ELR (cell line): Measurements from ENCODE around the gene NBAS.
"Not testable (repeated sequence)": the region's sequence is repeated elsewhere in the genome, so short reads cannot be mapped to it uniquely, and the experiment has no call there.

ENCODE experiments used
- DNase-seq: peaks from one replicate; pipeline ENCODE4 v3.0.0-alpha.2; 2015; ENCODE audit warnings: low read depth

Gene NBAS

GRCh38 chr2:15359716-15360531, 201.2 kb downstream of the NBAS start:
- DNase-seq = peak; percentile 94

GRCh38 chr2:15357922-15358321, 203.2 kb downstream of the NBAS start:
- DNase-seq = no peak

DNA sequence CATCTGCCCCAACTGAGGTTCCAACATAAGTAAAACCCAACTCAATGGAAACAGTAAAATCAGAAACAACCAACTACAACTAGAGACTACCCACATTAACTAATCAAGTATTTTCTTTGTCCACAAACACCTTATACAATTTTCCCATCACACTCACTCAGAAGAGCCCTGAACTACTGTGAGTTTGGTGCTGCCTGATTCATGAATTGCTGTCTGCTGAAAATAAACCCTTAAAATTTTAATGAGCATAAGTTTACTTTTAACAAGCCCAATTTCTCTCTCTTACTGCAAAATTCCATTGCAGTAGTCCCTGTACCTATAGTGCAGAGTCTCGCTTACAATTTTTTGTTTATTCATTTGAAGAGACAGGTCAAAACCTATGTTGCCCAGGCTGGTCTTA, 203.9 kb downstream of the NBAS start:
- DNase-seq = no peak

- no peak for DNase-seq
Observed at GRCh38 chr2:15355386-15355785, 205.7 kb downstream of the NBAS start.

DNA sequence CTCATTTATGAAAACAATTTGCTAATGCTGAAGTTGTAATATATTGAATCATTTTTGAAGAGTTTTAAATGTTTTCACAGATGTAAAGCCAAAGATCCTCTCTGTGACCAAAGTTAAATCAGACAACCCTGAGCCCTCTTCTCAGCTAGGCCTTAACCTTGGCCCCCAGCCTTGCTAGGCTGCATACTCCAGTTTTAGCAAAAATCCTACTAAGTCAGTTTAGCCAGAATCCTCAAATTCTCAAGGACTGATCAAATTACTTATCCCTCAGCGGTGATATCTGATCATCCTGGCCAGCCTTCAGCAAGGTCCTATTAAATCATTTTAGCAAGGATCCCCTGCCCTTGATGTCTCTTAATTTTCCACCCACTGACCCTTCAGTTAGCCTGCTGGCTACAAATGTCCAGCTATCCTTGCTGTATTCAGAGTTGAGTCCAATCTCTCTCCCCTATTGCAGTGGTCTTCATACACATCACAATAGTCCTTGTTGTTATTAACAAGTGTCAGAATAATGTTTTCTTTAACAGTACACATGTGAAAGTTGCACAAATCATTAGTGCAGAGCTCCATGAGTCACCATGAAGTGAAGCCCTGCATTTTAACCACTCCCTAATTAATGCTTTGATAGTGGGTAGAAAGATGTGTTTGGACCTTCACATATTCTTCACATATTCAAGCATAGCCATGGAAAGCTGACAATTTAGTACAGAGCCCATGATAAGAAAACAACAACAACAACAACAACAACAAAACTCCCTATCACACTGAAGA, 206.4 kb downstream of the NBAS start:
- DNase-seq = peak; percentile 9

DNA sequence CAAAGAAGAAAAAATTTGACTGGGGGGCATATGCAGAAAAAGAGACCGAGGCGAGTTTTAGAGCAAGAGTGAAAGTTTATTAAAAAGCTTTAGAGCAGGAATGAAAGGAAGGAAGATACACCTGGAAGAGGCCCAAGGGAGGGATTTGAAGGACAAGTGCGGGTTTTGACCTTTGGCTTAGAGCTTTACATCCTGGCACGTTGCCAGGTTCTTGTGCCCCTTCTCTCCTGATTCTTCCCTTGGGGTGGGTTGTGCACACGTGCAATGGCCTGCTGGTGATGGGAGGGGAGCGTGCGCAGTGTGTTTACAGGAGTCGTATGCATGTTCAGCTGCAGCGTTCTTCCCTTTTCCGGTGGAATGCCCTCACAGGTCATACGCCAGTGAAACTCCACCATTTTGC, 208.8 kb downstream of the NBAS start:
- no peak for DNase-seq

DNA sequence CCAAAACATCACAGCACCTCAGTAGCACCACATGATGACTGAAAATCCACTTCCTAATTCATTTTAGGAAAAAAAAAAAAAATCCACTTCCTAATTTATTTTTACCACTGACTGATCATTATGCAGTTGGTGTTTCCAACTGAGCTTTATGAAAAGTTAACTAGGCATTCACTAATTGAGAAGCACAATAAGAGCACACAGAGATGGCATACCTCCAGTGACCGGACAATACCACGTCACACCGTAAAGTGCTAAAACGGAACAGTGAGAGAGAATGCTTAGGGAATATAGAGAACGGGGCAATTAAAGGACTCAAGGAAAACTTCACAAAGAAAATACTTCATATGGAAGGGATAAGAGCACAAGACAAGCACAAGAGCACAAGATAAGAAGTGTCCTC, 212.5 kb downstream of the NBAS start:
- DNase-seq = no peak

DNA sequence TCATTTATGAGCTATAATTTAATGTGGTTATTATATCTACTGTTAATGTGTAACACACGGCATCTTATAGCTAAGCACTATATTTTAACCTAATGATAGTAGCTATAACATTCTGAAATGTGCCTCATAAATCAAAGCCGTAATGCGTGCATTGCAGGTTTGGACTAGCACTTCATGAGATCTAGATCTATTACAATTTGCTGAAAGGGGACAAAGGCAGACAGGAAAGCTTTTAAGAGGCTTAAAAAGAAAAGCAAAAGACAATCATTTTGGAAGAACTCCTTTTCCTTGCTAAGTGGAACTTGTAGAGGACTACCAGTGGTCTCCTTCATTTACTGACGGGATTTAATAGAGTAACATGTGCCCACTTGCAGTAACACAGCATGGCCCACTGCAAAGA, 213.1 kb downstream of the NBAS start:
- DNase-seq = no peak

- peak; percentile 47 for DNase-seq
Observed at GRCh38 chr2:15346624-15347023, 214.5 kb downstream of the NBAS start.

DNA sequence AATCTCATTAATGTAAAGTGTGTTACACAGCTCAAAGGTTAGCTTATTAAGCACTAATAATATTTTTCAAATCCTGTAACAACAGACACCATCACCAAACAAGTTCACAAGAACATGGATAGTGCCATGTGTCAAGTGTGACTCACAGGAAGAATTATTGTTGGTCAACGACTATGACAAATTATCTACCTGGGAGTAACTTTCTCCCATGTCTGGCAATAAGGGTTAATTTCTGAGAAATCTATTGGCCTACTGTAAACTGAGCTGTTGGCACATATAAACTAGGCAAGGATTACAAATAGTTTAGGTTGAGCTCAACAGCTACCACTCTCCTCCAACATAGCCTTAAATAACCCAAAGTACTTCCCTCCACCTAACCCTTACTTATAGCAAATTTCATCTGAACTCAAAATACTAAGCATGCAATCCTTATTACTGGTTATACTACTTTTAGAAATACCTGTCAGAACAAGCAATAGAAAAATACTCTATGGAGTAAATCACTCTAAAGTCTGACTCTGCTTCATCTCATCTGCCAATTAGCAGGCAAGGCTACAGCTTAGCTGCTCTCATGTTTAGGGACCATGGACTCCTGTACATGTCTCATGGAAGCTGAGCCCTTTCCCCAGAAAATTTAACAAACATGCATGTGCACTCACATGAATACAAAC, 223.0 kb downstream of the NBAS start:
- peak; percentile 54 for DNase-seq

GRCh38 chr2:15334644-15335326, 226.3 kb downstream of the NBAS start:
- peak; percentile 14 for DNase-seq

- DNase-seq = no peak
Observed at GRCh38 chr2:15331787-15332186, 229.3 kb downstream of the NBAS start.

- DNase-seq = no peak
Observed at GRCh38 chr2:15325296-15325695, 235.8 kb downstream of the NBAS start.

DNA sequence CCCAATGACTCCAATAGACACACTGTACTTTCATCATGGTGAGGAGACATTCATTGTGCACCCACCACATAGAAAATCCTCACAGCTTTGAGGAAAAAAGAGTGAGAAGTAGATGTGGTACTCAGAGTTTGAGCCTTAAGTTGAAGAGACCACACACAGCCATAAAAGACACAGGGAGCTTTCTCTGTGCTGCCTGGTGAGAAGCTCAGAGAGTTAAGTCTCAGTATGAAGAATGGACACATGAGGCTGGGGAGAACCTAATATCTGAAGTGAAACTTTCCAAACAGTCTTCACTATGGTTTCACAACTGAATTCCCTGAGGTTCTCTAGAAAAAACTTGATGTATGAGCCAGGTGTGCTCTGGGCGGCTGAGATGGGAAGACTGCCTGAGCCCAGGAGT, 237.9 kb downstream of the NBAS start:
- DNase-seq = no peak

DNA sequence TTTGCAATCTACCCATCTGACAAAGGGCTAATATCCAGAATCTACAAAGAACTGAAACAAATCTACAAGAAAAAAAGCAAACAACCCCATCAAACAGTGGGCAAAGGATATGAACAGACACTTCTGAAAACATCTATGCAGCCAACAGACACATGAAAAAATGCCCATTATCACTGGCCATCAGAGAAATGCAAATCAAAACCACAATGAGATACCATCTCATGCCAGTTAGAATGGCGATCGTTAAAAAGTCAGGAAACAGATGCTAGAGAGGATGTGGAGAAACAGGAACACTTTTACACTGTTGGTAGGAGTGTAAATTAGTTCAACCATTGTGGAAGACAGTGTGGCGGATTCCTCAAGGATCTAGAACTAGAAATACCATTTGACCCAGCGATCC, 239.7 kb downstream of the NBAS start:
- DNase-seq = not testable (repeated sequence)

- DNase-seq = no peak
Observed at GRCh38 chr2:15316370-15316814, 244.7 kb downstream of the NBAS start.

DNA sequence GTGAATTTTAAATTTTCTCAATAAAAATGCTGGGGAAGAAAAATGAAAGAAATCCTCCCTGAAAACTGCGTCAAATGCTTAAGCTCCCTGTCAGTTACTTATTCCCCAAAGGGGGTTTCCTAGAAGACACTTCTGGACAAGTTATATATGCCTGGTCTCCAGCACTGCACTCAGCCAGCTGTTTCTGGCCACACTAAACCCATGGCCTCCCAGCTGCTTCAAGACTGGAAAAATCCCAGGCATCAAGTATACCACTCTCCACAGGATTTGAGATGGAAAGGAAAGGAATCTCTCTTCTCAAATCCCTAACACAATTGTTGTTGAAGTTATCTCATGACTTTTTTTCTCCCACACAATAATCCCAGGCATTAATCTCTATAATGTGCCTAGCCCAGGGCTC, 245.7 kb downstream of the NBAS start:
- no peak for DNase-seq

GRCh38 chr2:15313657-15314056, 247.5 kb downstream of the NBAS start:
- DNase-seq = peak; percentile 66

DNA sequence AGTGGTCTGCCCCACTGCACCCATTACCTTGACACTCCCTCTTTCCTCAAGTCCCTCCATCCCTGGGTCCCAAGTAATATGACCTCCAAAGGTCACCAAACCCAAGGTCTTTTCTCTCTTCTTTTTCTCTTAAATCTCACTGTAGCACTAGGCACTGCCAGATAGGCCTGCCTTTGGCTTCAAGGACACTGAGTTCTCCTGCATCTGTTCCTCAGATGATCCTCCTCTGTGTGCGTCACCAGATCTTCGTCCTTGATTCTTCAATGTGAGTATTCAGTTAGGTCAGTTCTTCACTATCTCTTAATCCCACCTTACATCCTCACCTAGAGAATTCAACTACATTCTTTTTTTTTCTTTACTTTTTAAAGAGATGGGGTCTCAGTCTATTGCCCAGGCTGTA, 249.2 kb downstream of the NBAS start:
- DNase-seq = no peak

DNA sequence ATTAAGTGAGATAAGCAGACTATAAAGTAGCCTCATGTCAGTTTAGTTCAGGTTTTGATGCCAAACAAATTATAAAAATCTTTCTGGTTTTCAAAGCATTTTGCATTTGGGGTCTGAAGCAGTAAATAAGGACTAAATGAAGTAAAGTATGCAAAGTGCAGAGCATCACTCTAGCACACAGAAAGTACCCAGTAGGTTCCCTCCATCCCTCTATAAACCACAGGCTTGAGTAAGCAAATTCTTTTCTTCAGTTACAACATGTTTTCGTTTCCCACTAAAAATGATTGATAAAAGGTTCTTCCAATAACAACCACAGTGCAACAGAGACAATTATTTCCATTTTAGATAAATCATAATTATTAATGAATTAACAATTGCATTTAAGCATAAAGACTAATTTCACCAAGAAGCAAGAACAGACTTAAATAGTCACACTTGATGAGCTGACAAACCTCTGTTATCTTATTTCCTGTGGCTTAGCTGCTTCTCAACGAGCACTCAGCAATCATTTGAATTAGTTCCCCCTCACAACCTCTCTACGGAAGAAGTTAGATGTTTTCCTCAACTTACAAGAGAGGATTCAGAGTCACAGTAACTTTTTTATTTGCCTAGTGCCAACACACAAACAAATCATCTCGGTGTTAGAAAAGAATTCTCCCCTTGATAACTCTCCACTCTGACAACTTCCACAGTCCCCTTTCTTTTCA, 249.8 kb downstream of the NBAS start:
- no peak for DNase-seq

GRCh38 chr2:15307526-15307925, 253.6 kb downstream of the NBAS start:
- DNase-seq = no peak

GRCh38 chr2:15306706-15307105, 254.4 kb downstream of the NBAS start:
- no peak for DNase-seq
